ENCODE results near the gene SYT15.
"Not testable (repeated sequence)": the region's sequence is repeated elsewhere in the genome, so short reads cannot be mapped to it uniquely, and the experiment has no call there.

GRCh38 chr10:46589589-46589988, 10.7 kb downstream of the SYT15 start:
- TF ChIP-seq TAF1 (IDR thresholded peaks at IDR 0.05; ENCODE audit: borderline replicate concordance, low read depth, low read length); POLR2A (IDR thresholded peaks at IDR 0.05; ENCODE audit: low read depth, low read length): not testable (repeated sequence)

Data from GM12892 (cell line).